Measurements from ENCODE around the gene MRPS6.

MRPS6 gene

DNA sequence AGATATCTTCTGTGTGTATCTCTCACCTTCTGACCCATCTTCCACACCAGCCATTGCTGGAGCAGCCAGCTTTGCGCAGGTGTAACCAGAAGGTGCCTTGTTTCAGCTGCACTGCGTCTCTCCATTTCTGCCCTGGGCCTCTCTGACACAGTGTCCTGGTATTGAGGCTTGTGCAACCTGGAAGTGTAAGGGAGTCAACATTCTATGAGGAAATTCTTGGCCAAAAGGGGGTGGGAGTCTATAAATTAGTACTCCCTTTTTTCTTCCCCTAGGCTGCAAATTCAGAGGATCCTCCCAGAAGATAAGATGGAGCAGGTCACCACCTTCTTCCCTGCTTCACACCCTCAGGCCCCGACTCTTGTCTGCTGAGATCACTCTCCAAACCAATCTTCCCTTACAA is 109.1 kb downstream of the MRPS6 start:
- DNase-seq = no peak

GRCh38 chr21:34183331-34183928 is 110.1 kb downstream of the MRPS6 start:
- DNase-seq = no peak

DNA sequence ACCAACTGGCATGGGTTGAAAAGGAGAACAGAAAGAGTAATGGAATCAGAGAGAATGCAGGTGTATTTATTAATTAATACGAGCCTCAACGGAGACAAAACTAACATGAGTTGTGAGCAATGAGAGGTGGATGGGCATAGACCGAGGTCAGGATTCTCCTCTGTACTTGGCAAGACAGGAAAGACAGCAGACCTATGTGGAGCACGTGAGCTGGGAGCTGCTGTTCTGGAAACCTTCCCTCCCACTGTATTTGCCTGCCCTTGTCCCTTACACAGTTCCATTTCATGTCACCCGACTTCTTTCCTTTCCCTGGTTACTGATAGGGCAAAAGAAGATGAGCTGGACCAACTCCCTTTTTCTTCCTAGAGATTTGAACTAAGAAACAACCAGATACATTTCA is 110.9 kb downstream of the MRPS6 start:
- no peak for DNase-seq

GRCh38 chr21:34185026-34185750 is 111.8 kb downstream of the MRPS6 start:
- DNase-seq = no peak

DNA sequence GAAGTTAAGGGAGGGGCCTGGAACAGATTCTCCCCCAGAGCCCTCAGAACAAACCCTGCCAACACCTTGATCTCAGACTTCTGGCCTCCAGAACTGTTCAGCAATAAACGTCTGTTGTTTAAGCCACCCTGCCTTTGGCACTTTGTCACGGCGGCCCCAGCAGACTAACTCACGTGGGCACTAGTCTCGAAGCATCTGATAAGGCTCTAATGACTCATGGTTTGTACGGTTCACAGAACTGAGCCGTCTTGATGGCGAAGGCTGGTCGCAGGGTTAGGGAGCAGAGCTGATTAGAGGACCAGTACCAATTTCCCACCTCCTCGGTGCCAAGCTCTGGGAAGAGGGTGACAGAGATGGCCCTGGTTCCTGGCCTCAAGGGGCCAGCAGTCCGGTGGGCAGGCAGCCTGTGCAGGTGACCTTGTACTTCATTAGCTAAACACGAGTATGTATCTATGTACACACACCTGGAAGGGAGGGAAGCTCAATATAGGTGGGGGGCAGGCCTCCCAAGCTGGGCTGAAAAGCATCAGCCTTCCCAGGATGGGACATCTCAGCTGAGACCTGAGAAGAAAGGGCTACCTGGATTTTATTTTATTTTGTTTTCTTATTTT is 112.8 kb downstream of the MRPS6 start:
- no peak for DNase-seq

- DNase-seq = no peak
Measured at GRCh38 chr21:34187935-34188334, 114.6 kb downstream of the MRPS6 start.

DNA sequence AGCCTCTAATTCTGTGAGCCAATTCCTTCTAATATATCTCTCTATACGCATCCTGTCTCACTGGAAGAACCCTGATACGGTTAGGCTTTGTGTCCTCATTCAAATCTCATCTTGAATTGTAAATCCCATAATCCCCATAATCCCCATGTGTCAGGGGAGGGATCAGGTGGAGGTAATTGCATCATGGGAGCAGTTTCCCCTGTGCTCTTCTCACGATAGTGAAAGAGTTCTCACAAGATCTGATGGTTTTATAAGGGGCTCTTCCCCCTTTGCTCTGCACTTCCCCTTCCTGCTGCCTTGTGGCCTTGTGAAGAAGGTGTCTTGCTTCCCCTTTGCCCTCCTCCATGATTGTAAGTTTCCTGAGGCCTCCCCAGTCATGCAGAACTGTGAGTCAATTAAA is 116.1 kb downstream of the MRPS6 start:
- no peak for DNase-seq

- no peak for DNase-seq
Measured at GRCh38 chr21:34190576-34191321, 117.4 kb downstream of the MRPS6 start.

DNA sequence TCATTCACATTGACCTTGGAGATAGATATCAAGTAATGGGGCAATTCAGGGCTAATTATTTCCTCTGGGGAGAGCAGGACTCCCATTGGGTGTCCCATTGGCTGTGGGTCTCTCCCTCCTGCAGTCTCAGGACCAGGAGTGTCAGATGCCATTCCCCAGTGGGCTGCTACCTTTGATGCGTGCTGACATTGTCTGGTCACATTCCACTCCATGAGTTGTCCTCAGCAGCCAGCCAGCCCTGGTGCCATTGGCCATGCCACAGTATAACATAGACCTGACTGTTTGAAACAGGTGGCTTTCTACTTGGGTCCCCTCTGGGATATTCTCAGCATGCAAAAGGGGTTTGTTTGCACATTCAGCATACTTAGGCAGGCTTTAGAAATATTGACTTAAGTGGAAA is 118.5 kb downstream of the MRPS6 start:
- no peak for DNase-seq

All from activated CD4-positive, alpha-beta T cell treated with anti-CD3 and anti-CD28 coated beads, Interleukin-2, amount 50 U/mL, for 16 hours (primary cell).